HepG2 (cell line): ENCODE results near the gene PET100. TPM values are rescaled to one million over a fixed set of nuclear protein-coding genes. Genes with fewer than 3 reads are reported as not detected.

Experiments used
- ARNTL ChIP-seq: sonication (generic); formaldehyde crosslinking; IDR thresholded peaks from 2 replicates; pipeline ENCODE4 v1.4.0; 2020; ENCODE audit warnings: mild to moderate bottlenecking, missing genetic modification reagents
- ATF5 ChIP-seq: sonication (generic); formaldehyde crosslinking; IDR thresholded peaks from 2 replicates; pipeline ENCODE4 v1.4.0; 2020; ENCODE audit warnings: mild to moderate bottlenecking, low read depth, missing genetic modification reagents
- BATF2 ChIP-seq: sonication (generic); formaldehyde crosslinking; IDR thresholded peaks from 2 replicates; pipeline ENCODE4 v1.8.0; 2022; ENCODE audit warnings: mild to moderate bottlenecking, missing genetic modification reagents, moderate library complexity
- GMEB2 ChIP-seq: IDR thresholded peaks from 2 replicates; pipeline ENCODE4 v1.6.1; 2016; ENCODE audit warnings: missing biosample characterization, missing genetic modification reagents, low read depth
- HDAC6 ChIP-seq: fragments of 200-600 bp; sonication (generic); IDR thresholded peaks from 2 replicates; pipeline ENCODE4 v1.7.0; 2017; ENCODE audit warnings: mild to moderate bottlenecking, antibody characterized with exemption, low read length, low read depth
- NRL ChIP-seq: sonication (generic); formaldehyde crosslinking; IDR thresholded peaks from 2 replicates; pipeline ENCODE4 v1.5.0; 2020; ENCODE audit warnings: missing genetic modification reagents, mild to moderate bottlenecking, moderate library complexity, borderline replicate concordance
- REST ChIP-seq, 2 experiments: IDR thresholded peaks; 2 replicates each; pipeline ENCODE4 v1.6.1; 2011 to 2012; ENCODE audit warnings: low read length in 2 of 2, borderline replicate concordance in 1 of 2, low read depth in 1 of 2, mild to moderate bottlenecking in 1 of 2, moderate library complexity in 1 of 2
- THAP9 ChIP-seq: sonication (generic); formaldehyde crosslinking; IDR thresholded peaks from 2 replicates; pipeline ENCODE4; 2020; ENCODE audit warnings: missing genetic modification reagents, mild to moderate bottlenecking, borderline replicate concordance
- ZNF280B ChIP-seq: sonication (generic); formaldehyde crosslinking; IDR thresholded peaks from 2 replicates; pipeline ENCODE4 v1.5.0; 2020; ENCODE audit warnings: missing genetic modification reagents, mild to moderate bottlenecking, borderline replicate concordance
- ZNF350 ChIP-seq: sonication (generic); formaldehyde crosslinking; IDR thresholded peaks from 2 replicates; pipeline ENCODE4 v1.4.0; 2020; ENCODE audit warnings: mild to moderate bottlenecking, low read depth, missing genetic modification reagents, borderline replicate concordance
- ZNF44 ChIP-seq: sonication (generic); formaldehyde crosslinking; IDR thresholded peaks from 2 replicates; pipeline ENCODE4 v1.5.1; 2020; ENCODE audit warnings: mild to moderate bottlenecking, missing genetic modification reagents
- ZNF543 ChIP-seq: sonication (generic); formaldehyde crosslinking; IDR thresholded peaks from 2 replicates; pipeline ENCODE4 v1.4.0; 2020; ENCODE audit warnings: mild to moderate bottlenecking, missing genetic modification reagents
- ZNF614 ChIP-seq: IDR thresholded peaks from 2 replicates; pipeline ENCODE4 v1.6.1; 2018; ENCODE audit warnings: missing biosample characterization, missing genetic modification reagents, inconsistent platforms, borderline replicate concordance
- ZNF615 ChIP-seq: sonication (generic); formaldehyde crosslinking; IDR thresholded peaks from 2 replicates; pipeline ENCODE4 v1.5.0; 2020; ENCODE audit warnings: mild to moderate bottlenecking, missing genetic modification reagents, borderline replicate concordance
- ZNF83 ChIP-seq: sonication (generic); formaldehyde crosslinking; IDR thresholded peaks from 2 replicates; pipeline ENCODE4 v1.4.0; 2020; ENCODE audit warnings: missing genetic modification reagents, mild to moderate bottlenecking, borderline replicate concordance
- polyA plus RNA-seq, 8 experiments: library from polyadenylated mRNA; depleted of rRNA in 3 of 8; stranded (reverse) in 7 of 8; unstranded in 1 of 8; fragments of >200 nt; fragmentation: Illumina TruSeq in 4 of 8; extraction: Trizol in 4 of 8; gene quantifications; 2 replicates each; pipeline versions ENCODE4 v1.2.1 to v1.2.3, GENCODE V29; 2011 to 2016; ENCODE audit warnings: low read depth in 4 of 8, missing spikeins in 1 of 8, mixed read lengths in 1 of 8; ENCODE audit not compliant: insufficient read depth in 1 of 8
- total RNA-seq, 5 experiments: library from RNA; depleted of rRNA; stranded (reverse); fragments of >200 nt; fragmentation: Illumina TruSeq; extraction: Trizol; gene quantifications; 2 replicates each; pipeline ENCODE4 v1.2.3, GENCODE V29; 2016; ENCODE audit warnings: low read depth in 1 of 5

The PET100 gene
- total and polyA plus RNA-seq, 2 of the 13 experiments (the other 11 are each of a cell fraction or from before 2014, with no cell fraction given) = 22.3 to 66.5 TPM

- TF ChIP-seq ZNF350 (CRISPR knock-in tag) = no peak
- TF ChIP-seq ZNF614 (CRISPR knock-in tag) = no peak
- TF ChIP-seq THAP9 = no peak
- TF ChIP-seq ARNTL = peak; percentile 24; the same call in 1 of the 2 replicates
- no peak for TF ChIP-seq ZNF44 (CRISPR knock-in tag)
- TF ChIP-seq ZNF83 (CRISPR knock-in tag) = no peak
- no peak for TF ChIP-seq GMEB2 (CRISPR knock-in tag)
- no peak for TF ChIP-seq ATF5 (CRISPR knock-in tag)
- TF ChIP-seq ZNF543 = no peak
- no peak for TF ChIP-seq BATF2 (CRISPR knock-in tag)
- no peak for TF ChIP-seq REST (IDR thresholded peaks at IDR 0.05; ENCODE audit: borderline replicate concordance in 1 of 2, low read depth in 1 of 2, low read length in 2 of 2)
- no peak for TF ChIP-seq NRL
- no peak for TF ChIP-seq ZNF615
- TF ChIP-seq ZNF280B (CRISPR knock-in tag) = no peak
- no peak for TF ChIP-seq HDAC6
These were observed 51.2 kb downstream of the PET100 start, which contains the start of gene TRAPPC5 (continued) for GRCh38 chr19:7680606-7681339.
